D341Med (cell line): ENCODE data around the gene SLC3A2.
A peak's percentile ranks its signal among the peaks of the same experiment; 100 is the strongest.

Experiments
- DNase-seq: peaks from one replicate; pipeline ENCODE4 v3.0.0; 2012; ENCODE audit warnings: low spot score

The SLC3A2 gene

DNA sequence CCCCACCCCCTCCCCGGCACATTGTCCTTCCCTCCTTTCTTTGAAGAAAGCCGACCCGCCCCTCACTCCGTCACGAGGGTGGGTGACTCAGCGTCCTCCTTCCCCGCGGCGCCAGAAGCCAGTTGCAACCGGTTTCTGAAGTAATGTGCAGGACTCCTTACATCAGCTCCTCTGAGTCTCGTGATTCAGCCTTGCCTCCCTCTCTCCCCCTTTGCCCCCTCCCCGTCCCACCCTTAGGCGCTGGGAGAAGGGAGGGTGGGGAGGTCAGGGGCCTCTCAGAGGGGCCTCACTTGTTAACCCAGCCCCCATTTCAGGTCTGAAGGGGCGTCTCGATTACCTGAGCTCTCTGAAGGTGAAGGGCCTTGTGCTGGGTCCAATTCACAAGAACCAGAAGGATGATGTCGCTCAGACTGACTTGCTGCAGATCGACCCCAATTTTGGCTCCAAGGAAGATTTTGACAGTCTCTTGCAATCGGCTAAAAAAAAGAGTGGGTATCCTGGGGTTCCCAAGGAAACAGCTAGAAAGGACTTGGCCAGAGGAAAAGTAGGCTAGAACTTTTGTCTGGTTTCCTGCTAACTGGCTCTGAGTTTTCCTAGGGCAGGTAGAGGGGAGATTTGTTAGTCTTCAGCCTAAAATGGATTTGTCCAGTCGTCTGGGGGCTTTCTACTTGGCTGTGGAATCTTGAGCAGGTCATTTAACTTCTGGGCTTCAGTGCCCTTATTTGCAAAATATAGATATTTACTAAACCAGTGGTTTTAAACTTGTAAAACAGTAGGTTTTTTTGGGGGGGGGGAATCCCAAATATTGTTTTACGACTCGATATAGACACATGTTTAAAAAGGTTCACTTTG lies 1.1 kb downstream of the SLC3A2 start:
- peak; percentile 83 for DNase-seq

DNA sequence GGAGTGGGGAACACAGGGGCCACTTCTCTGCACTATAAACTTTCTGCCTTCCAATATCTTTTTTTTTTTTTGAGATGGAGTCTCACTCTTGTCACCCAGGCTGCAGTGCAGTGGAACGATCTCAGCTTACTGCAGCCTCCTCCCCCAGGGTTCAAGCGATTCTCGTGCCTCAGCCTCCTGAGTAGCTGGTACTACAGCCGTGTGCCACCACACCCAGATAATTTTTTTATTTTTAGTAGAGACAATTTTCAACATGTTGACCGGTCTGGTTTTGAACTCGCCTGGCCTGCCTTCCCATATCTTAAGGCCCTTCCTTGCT lies 1.7 kb downstream of the SLC3A2 start:
- DNase-seq: no peak

DNA sequence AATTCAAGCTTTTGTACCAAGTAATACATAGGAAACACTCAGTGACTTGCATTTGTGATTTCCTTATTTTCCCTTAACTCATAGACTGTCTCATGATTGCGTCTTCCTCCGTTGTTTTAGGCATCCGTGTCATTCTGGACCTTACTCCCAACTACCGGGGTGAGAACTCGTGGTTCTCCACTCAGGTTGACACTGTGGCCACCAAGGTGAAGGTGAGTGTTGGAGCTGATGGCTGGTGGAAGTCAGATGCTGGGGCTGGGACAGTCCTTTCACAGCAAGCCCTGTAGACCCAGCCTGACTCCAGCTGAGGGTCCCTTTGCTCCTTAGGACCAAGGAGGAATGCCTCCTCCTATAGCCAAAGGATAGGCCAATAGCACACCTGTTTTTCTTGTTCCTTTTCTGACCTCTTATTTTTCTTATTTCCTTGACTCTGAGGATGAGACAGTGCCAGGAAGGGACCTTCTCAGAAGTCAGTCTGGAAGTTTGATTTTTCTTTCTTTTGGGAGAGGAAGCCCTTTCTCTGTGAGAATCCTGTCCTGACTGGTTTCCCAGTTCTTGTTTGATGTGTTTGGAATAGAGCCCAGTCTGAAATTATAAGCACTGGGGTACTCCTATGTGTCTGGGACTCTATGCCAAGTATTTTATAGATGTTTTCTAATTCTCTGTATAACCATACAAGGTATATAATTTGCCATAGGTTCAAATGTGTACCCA lies 2.2 kb downstream of the SLC3A2 start:
- no peak for DNase-seq

DNA sequence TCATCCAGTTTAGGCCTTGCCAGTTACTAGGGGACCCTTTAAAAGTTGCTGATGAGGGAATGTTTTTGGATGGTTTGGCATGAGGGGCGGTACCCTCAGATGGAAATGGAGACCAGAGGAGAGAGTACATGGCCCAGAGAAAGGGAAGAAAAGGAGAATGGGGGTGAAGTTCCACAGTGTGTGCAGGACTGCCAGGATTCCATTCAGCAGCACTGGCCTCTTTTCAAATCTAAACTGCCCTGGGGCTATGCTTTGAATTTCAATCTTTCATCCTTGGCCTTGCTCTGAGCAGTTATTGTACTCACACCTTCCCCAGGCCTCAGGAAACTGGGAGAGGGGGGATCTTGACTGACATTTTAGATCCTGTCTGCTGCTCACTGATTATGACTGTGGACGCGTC lies 3.0 kb downstream of the SLC3A2 start:
- no peak for DNase-seq

DNA sequence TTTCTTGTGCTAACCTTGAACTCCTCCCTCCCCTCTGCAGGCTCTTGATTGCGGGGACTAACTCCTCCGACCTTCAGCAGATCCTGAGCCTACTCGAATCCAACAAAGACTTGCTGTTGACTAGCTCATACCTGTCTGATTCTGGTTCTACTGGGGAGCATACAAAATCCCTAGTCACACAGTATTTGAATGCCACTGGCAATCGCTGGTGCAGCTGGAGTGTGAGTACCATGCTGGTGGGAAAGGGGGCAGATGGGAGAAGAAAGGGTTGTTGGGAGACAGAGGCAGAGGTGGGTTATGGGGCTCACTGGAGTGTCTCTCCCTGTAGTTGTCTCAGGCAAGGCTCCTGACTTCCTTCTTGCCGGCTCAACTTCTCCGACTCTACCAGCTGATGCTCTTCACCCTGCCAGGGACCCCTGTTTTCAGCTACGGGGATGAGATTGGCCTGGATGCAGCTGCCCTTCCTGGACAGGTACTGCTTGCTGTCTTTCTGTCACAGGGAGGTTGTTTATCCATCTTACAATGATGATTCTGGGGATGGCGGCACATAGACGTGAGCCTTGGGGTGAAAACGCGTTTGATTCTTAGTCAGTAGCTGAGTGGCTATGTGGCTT lies 4.5 kb downstream of the SLC3A2 start:
- peak; percentile 5 for DNase-seq

DNA sequence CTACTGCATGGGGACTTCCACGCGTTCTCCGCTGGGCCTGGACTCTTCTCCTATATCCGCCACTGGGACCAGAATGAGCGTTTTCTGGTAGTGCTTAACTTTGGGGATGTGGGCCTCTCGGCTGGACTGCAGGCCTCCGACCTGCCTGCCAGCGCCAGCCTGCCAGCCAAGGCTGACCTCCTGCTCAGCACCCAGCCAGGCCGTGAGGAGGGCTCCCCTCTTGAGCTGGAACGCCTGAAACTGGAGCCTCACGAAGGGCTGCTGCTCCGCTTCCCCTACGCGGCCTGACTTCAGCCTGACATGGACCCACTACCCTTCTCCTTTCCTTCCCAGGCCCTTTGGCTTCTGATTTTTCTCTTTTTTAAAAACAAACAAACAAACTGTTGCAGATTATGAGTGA lies 7.7 kb downstream of the SLC3A2 start:
- DNase-seq: no peak

DNA sequence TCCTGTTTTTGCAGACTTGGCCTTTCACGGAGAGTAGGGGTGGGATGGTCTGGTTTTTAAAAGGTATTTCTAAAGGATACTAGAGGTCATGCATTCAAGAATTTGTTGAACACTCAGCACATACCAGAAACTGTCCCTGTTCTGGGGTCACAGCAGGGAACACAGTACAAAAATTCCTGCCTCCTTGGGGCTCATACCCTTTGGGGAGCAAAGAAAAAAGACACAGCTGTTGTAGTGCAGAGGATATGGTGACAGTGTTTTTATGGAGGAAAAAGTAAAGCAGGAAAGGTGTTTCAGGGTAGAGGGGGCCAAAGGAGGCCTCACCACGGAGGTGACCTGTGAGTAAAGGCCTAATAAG lies 8.4 kb downstream of the SLC3A2 start:
- DNase-seq: no peak

DNA sequence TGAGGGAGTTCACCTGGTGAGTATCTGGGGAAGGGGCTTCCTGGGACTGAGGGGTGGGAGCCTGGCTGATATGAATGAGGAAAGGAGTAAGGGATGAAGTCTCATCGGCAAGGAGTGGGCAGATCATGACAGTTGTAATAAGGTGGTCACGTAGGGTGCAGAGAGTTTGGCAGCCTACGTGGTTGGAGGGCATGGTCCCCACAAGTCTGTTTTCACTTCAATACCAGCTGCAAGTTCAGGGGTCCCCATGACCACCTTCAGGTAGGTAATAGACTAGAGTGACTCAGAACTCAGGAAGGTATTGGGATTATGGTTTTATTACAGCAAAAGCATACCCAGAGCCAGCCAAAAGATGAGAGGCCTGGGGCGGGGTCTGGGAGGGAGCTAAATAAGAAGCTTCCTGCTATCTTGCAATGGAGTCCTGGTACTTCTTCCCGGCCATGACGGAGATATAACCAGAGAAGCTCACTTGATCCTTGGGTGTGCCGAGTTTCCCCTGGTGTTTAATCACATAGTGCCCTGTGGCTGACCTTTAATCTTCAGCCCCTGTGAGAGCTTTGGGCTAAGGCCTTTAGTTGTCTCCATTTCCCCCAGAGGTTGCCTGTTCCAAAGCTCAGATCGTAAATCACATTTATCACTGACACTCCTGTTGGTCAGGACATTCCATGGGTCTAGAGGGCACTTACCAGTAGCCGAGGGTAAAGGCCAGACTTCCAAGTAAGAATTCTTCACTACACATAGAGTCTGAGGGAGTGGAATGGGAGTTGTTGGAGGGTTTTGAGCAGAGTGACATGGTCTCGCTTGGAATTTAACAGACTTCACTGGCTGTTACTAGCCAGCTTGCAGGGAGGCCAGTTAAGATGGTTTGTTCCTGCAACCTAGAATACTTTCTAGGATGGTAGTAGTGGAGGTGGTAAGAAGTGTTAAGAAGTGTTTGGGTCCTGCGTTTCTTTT lies 9.1 kb downstream of the SLC3A2 start:
- DNase-seq: no peak

DNA sequence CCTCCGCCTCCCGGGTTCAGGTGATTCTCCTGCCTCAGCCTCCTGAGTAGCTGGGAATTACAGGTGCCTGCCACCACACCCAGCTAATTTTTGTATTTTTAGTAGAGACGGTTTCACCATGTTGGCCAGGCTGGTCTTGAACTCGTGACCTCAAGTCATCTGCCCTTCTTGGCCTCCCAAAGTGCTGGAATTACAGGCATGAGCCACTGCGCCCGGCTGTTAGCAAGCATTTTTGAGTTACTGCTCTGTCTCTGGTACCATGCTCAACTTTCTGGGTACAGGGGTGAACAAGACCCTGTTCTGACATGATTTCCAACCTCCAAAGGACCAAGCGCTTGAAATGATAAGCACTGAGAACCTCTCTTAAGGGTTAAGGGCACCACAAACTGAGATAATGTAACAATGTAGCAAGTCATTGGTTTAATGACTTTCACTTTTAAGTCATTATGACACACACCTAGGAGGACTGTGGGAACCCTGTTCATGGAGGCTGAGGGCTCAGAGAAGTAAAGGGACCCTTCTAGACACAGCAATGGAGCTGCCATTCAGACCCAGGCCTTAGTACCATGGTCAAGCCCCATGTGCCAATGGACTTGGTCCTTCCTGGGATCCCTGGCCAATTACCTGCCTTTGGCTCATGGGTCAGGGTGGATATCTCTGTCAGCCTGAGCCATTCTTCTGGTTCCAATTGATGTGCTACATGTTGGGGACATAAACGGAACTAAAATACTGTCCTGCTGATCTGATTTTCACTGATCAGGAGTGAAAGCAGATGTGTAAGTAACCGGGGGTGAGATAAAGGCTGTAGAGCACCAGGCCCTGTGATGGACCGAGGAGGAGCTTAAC lies 11.6 kb downstream of the SLC3A2 start:
- no peak for DNase-seq

DNA sequence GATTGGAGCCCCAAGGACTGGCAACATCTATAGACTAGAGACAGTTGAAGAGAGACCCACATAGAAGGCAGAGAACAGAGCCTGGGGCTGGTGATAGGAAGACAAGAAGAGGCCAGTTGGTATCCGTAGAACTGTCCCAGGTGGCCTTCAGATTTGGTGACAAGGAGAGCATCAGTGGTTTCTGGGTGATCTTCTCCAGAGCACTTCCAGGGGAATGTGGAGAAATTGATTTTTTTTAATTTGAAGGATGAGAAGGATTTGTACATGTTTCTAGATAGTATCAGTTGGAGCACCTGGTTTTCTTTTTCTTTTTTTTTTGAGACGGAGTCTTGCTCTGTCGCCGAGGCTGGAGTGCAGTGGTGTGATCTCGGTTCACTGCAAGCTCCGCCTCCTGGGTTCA lies 14.8 kb downstream of the SLC3A2 start:
- no peak for DNase-seq

DNA sequence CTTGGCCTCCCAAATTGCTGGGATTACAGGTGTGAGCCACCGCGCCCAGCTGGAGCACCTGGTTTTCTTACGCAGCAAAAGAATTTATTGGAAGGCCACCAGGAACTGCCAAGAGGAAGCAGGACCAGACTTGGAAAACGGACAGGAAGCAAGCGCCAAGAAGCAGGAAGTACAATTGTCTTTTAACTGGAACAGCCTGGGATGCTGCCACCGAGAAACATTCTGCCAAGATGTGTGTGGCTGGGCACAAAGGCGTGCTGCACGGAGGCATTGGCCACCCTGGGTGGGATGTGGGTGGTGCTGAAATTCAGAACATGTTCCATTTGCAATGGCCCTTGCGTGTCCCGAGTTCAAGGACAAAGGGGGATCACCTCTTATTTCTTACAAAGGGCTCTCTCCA lies 15.4 kb downstream of the SLC3A2 start:
- no peak for DNase-seq

DNA sequence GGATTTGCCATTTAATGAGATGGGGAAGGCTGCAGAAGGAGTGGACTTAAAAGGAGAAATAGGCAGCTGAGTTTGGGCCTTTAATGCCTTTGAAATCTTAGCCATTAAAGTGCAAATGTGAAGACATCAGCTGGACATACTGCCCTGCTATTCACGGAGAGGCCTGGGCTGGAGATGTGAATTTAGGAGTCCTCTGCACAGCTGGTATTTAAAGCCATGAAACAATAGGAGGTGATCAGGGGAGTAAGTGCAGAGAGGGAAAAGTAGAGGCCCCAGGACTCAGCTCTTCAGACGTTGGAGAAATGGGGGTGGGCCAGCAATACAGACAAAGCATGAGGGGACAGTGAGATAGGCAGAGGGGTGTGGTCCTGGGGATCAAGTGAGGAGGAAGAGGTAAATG lies 16.6 kb downstream of the SLC3A2 start:
- DNase-seq: no peak

DNA sequence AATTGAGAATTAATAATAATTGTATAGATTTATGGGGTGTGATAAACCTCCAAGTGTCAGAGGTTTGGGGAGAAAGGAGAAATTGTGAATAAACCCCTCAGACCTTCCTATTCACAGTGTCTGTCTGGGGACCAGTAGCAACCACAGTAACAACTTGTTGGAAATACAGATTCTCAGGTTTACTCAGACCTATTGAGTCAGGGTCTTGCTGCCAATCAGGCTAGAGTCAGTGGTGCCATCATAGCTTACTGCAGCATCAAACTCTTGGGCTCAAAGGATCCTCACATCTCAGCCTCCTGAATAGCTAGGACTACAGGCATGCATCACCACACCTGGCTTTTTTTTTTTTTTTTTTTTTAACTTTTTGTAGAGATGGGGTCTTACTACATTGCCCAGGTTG lies 17.3 kb downstream of the SLC3A2 start:
- no peak for DNase-seq

DNA sequence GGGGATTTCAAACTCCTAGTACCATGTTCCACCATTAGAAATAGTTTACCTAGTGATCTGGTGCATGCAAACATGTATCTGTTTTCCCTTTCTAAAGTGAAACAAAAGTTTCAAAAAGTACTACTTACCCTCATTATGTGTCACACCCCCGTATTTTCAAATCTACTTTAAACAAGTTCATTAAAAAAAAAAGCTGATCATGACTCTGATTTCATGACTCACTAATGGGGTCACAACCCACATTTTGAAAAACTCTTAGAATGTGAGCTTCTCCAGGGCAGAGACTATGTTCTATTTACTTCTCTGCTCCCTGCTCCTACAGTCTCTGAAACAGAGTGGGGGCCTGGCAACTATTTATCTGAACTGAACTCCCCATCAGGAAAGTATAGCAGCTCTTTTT lies 22.2 kb downstream of the SLC3A2 start:
- no peak for DNase-seq

DNA sequence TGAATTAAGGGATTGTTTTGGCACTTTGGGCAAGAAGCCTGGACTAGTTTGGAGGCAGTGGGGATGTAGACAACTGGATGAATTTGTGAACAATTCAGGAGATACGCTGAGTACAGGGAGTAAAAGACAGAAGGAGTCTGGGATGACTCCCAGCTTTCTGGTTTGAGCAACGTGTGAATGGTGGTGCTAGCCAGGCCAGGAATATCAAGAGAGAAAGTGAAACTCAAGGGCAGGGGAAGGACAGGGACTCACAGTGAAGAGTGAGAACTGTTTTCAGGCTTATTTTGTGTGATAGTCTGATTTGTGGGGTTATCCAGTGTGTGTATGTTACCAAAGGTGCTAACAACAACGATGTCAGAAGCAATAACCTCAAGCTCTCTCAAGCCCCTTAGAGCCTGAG lies 24.6 kb downstream of the SLC3A2 start:
- DNase-seq: no peak

DNA sequence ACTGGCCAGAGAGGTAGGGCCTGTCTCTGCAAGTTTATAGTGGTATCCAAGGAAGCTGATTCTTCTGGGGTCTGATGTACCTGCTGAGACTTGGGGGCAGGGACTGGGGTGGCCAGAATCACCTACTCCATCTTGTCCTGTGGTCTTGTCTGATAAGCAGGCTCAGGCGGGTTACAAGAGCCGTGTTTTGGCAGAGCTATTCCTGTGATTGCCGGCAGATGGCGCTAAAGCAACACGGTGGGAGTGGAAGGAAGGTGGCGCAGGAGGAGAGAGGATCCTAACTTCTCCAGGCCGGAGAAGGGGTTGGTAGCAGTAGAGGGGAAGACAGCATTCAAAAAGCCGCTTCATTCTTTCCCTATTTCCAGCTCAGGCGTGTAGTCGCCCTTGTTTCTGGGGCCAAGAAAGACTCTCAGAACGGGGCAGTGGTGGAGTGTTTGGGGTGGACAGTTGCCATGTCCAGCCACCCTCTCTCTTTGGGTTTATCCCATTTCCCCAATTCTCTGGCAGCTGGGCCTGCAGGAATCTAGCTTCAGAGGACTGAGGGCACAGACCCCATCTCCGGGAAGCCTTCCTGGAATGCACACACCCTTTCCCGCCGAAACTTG lies 25.3 kb downstream of the SLC3A2 start:
- DNase-seq: peak; percentile 86

DNA sequence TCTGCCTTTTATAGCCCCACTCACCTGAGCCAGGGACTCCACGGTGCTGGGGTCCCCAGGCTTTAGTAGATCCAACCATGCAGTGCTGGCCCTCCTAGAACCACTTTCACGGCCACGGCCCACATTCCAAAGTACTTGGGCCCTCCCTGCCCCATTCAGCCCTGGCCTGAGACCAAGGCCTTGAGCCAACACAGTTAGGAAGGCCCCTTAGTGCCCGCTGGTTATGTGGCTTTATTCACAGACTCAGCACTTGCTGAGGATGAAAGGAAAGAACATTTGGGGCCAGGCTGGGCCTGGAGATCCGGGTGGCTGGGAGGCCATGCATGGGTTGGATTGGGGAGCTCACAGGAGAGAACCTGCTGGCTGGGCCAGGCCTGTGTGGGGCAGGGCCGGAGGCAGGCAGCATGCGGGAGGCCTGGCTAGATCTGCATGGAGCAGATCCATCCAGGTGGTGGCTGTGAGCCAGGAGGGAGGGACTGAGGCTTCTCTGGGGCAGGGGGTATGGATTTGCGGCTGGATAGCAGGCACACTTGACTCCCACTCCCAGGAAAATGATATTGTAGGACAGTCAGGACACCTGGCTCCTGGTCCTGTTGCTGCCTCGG lies 27.9 kb downstream of the SLC3A2 start:
- no peak for DNase-seq

DNA sequence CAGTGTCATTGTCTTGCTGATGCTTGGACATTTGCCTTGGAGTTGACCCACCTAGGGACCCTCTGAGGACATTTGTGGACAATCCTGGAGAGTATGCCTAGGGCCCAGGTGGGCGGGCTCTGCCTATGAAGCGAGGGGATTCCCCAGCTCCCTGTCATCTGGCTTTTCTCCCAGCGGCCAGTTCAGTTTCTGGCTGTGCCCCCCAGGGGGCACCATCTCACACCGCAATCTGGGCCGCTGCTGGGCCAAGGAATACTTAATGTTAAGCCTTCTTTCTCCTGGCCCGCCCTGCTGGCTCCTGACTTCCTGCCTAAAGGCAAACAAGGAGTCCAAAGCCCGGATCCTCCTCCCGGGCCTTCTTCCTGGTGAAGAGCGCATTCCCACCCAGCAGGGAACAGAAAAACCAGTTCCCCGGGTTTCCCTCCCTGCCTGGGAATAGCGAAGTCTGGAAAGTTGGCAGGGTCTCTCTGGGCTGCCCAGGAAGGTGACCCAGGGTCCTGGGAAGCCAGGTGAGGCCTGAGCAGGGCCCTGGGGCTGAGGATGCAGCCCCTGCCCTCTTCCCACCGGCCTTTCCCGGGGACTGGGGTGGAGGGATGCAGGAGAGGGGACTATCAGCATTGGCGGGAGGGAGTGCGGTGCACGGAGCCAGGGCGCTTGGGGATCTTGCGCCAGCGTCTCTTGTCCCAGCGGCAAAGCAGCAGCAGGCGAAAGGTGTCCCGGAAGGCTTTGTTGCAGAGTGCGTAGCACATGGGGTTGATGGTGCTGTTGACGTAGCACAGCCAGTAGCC lies 28.6 kb downstream of the SLC3A2 start:
- peak; percentile 87 for DNase-seq

DNA sequence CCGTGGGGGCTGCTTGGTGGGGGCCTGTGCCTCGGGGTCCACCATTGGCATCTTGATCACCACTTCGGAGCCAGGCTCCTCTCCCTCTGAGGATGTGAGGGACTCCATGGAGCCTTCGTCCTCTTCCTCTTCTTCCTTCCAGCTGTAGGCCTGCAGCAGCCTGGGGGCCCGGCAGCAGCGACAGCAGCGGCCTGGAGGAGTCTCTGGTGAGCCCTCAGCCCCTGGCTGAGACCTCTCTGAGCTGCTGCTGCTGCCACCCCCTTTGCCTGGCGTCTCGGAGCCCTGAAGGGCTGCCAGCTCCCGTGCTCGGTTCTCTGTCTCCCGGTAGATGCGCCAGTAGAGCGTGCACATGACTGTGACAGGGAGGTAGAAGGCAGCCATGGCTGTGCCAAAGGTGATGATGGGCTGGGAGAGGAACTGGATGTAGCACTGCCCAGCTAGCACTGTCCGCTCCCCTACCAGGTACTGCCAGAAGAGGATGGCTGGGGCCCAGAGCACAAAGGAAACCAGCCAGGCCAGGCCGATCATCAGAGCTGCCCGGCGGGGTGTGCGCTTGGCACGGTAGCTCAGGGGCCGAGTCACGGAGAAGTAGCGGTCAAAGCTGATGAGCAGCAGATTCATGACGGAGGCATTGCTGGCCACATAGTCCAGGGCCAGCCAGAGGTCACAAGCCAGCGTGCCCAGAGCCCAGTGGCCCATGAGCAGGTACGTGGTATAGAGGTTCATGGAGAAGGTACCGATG lies 29.6 kb downstream of the SLC3A2 start:
- DNase-seq: no peak
